ENCODE measurements around the gene PRR5. TPM values are rescaled to one million over a fixed set of nuclear protein-coding genes. Genes with fewer than 3 reads are reported as not detected.
"Not testable (repeated sequence)": the region's sequence is repeated elsewhere in the genome, so short reads cannot be mapped to it uniquely, and the experiment has no call there.

Gene PRR5
- total and polyA plus RNA-seq, 2 donors, result 5.9 to 16.2 TPM

GRCh38 chr22:44677871-44678555 is 24.0 kb upstream of the PRR5 start:
- DNase-seq (ENCODE audit: low read depth in 6 of 9, low spot score in 9 of 9), result no peak
- 81% methylated on average over 18 of the region's 18 CpGs for WGBS

DNA sequence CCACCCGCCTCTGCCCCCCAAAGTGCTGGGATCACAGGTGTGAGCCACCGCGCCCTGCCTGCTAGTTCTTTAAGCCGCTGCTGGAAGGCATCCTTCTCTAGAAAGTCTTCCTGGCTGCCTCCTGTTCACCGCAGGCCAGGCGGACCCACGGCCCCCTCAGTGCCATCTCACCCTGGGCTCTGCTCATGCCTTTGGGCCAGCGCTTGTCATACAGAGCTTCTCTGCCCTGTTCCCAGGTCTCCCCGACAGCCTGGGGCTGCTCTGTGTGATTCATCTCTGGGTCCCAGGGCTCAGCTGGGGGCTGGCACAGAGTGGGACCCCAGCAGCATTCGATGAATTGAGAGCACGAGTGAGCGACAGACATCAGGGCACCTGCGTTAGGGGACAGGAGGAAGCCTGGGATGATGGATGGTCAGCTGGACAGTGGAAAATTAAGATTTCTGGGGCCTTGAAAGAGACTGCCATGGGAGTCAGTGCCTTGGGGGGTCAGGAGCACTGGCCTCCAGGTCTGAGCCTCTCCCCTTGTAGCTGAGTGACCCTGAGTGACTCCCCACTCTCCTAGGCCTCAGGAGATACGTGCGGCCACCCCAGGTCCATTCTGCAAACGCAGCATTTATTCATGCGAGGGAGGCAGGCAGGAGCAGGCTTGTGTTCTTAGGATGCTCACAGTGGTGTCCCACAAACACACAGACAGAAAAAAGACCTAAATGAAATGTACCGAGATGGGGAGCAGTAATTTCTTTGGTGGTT is 23.3 kb upstream of the PRR5 start:
- peaks cover 11 to 43% of the 10 kb centered on the region in 2 donors for H3K4me1 ChIP-seq (ENCODE audit: control insufficient read depth in 2 of 2, insufficient read depth in 2 of 2, low read length in 2 of 2)
- H3K27me3 ChIP-seq (ENCODE audit: control insufficient read depth in 2 of 2, insufficient read depth in 1 of 2, low read length in 1 of 2), result peaks cover 0 to 11% of the 10 kb centered on the region in 2 donors
- WGBS, result 95% methylated on average over 18 of the region's 18 CpGs
- no peak for DNase-seq (ENCODE audit: low read depth in 6 of 9, low spot score in 9 of 9)
- no peak overlapping the region for H3K27ac ChIP-seq (ENCODE audit: low read depth in 1 of 2, low read length in 1 of 2)
- H3K36me3 ChIP-seq (ENCODE audit: control insufficient read depth in 2 of 2, insufficient read depth in 2 of 2, low read length in 1 of 2), result no peaks in the 10 kb centered on the region
- peaks cover 0 to 7% of the 10 kb centered on the region in 2 donors for H3K9me3 ChIP-seq (ENCODE audit: control insufficient read depth in 2 of 2, insufficient read depth in 1 of 2, low read length in 1 of 2)
- no peak overlapping the region for H3K4me3 ChIP-seq (ENCODE audit: low read length in 2 of 2)

More at GRCh38 chr22:44677871-44678555, 24.0 kb upstream of the PRR5 start:
- Histone ChIP-seq H3K36me3 (ENCODE audit: control insufficient read depth in 2 of 2, insufficient read depth in 2 of 2, low read length in 1 of 2) (no peaks in the 10 kb centered on the region), H3K9me3 (ENCODE audit: control insufficient read depth in 2 of 2, insufficient read depth in 1 of 2, low read length in 1 of 2) (peaks cover 0 to 7% of the 10 kb centered on the region in 2 donors), H3K27ac (ENCODE audit: low read depth in 1 of 2, low read length in 1 of 2) (no peak overlapping the region), H3K27me3 (ENCODE audit: control insufficient read depth in 2 of 2, insufficient read depth in 1 of 2, low read length in 1 of 2) (peaks cover 0 to 11% of the 10 kb centered on the region in 2 donors), H3K4me3 (ENCODE audit: low read length in 2 of 2) (no peak overlapping the region), H3K4me1 (ENCODE audit: control insufficient read depth in 2 of 2, insufficient read depth in 2 of 2, low read length in 2 of 2) (peaks cover 6 to 36% of the 10 kb centered on the region in 2 donors)

DNA sequence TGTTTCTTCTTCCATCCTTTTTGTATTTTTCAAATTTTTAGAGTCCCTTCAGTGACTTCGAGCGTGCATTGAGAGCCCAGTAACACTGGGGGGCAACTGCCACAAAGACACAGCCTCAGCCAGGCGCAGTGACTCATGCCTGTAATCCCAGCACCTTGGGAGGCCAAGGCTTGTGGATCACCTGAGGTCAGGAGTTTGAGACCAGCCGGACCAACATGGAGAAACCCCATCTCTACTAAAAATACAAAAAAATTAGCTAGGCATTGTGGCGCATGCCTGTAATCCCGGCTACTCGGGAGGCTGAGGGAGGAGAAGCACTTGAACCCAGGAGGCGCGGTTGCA is 22.7 kb upstream of the PRR5 start:
- peaks cover 11 to 47% of the 10 kb centered on the region in 2 donors for H3K4me1 ChIP-seq (ENCODE audit: control insufficient read depth in 2 of 2, insufficient read depth in 2 of 2, low read length in 2 of 2)
- H3K27me3 ChIP-seq (ENCODE audit: control insufficient read depth in 2 of 2, insufficient read depth in 1 of 2, low read length in 1 of 2), result peaks cover 0 to 11% of the 10 kb centered on the region in 2 donors
- WGBS, result 95% methylated on average over 9 of the region's 9 CpGs
- not testable (repeated sequence) for H3K9me3 ChIP-seq (ENCODE audit: control insufficient read depth in 2 of 2, insufficient read depth in 1 of 2, low read length in 1 of 2); H3K36me3 ChIP-seq (ENCODE audit: control insufficient read depth in 2 of 2, insufficient read depth in 2 of 2, low read length in 1 of 2); H3K27ac ChIP-seq (ENCODE audit: low read depth in 1 of 2, low read length in 1 of 2); H3K4me3 ChIP-seq (ENCODE audit: low read length in 2 of 2); DNase-seq (ENCODE audit: low read depth in 6 of 9, low spot score in 9 of 9)

DNA sequence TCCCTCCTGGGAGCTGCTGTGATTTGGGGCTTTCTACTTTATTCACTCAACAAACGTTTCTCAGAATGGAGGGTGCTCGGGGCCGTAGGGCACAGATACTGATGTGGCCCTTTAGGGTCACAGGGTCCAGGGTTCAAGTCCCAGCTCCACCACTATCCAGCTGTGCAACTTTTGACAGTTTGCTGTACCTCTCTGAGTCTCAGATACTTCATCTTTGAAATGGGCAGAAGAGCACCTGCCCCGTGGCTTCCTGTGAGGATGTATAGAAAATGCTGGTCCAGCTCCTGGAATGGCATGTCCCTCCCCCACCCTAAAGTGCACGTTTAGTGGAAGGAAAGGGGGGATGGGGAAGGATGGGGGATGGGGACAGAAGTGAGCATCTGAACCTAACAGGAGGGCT is 21.9 kb upstream of the PRR5 start:
- no peak for DNase-seq (ENCODE audit: low read depth in 6 of 9, low spot score in 9 of 9)
- H3K27me3 ChIP-seq (ENCODE audit: control insufficient read depth in 2 of 2, insufficient read depth in 1 of 2, low read length in 1 of 2), result peaks cover 0 to 11% of the 10 kb centered on the region in 2 donors
- WGBS, result 75% methylated on average over 5 of the region's 5 CpGs
- peaks cover 11 to 54% of the 10 kb centered on the region in 2 donors for H3K4me1 ChIP-seq (ENCODE audit: control insufficient read depth in 2 of 2, insufficient read depth in 2 of 2, low read length in 2 of 2)
- H3K36me3 ChIP-seq (ENCODE audit: control insufficient read depth in 2 of 2, insufficient read depth in 2 of 2, low read length in 1 of 2), result no peaks in the 10 kb centered on the region
- H3K9me3 ChIP-seq (ENCODE audit: control insufficient read depth in 2 of 2, insufficient read depth in 1 of 2, low read length in 1 of 2), result peaks cover 0 to 7% of the 10 kb centered on the region in 2 donors
- H3K4me3 ChIP-seq (ENCODE audit: low read length in 2 of 2), result no peak overlapping the region
- no peak overlapping the region for H3K27ac ChIP-seq (ENCODE audit: low read depth in 1 of 2, low read length in 1 of 2)

DNA sequence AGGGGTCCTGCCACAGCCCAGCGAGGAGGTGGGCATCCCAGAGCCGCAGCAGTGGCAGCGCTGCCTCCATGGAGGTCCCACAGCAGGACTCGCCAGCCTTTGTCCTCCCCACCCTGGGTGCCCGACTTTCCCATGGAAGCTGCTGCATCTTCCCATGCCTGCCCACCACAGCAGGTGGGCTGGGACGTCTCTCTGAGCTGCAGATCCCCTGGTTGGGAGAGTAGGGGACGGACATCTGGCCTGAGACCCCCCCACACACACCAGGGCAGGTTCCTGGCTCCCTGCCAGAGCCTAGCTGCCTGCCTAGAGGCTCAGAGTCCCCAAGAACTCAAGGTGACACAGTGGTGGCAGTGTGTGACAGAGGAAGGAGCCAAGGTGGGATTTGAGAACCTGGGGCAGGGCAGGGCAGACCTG is 21.5 kb upstream of the PRR5 start:
- Histone ChIP-seq H3K27me3 (ENCODE audit: control insufficient read depth in 2 of 2, insufficient read depth in 1 of 2, low read length in 1 of 2) (peaks cover 0 to 11% of the 10 kb centered on the region in 2 donors), H3K27ac (ENCODE audit: low read depth in 1 of 2, low read length in 1 of 2) (no peak overlapping the region), H3K4me3 (ENCODE audit: low read length in 2 of 2) (no peak overlapping the region), H3K9me3 (ENCODE audit: control insufficient read depth in 2 of 2, insufficient read depth in 1 of 2, low read length in 1 of 2) (peaks cover 0 to 7% of the 10 kb centered on the region in 2 donors), H3K36me3 (ENCODE audit: control insufficient read depth in 2 of 2, insufficient read depth in 2 of 2, low read length in 1 of 2) (no peaks in the 10 kb centered on the region), H3K4me1 (ENCODE audit: control insufficient read depth in 2 of 2, insufficient read depth in 2 of 2, low read length in 2 of 2) (peaks cover 11 to 58% of the 10 kb centered on the region in 2 donors)
- DNase-seq (ENCODE audit: low read depth in 6 of 9, low spot score in 9 of 9), result no peak
- WGBS, result 71% methylated on average over 7 of the region's 7 CpGs

DNA sequence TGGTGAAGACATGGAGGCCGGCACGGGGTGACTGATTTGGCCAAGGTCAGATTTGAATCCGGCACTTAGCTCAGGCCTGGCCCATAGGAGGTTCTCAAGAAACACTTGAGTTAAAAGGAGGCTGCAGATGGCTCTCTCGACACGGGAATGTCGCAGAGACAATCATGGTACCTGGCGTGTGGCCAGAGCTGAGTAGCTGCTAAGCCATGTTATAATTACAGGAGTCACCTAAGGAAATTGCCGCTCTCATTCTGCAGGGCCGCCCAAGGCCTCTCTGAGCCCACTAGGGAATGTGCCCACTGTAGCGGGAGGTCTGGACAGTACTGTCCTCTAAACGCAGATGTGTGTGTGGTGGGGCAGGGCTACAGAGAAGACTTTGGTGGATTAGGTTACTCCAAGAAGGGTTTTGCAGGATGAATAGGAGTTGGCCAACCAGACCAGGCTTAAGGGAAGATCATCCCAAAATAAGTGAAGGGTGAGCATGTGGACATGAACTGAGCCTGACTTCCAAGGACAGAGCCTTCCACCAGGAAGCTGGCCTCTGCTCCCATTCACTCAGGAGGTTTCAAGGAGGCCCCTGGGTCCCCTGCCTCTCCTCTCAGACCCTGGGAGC is 19.3 kb upstream of the PRR5 start:
- 93% methylated on average over 11 of the region's 11 CpGs for WGBS
- no peak for DNase-seq (ENCODE audit: low read depth in 6 of 9, low spot score in 9 of 9)
- H3K27me3 ChIP-seq (ENCODE audit: control insufficient read depth in 2 of 2, insufficient read depth in 1 of 2, low read length in 1 of 2), result no peaks in the 10 kb centered on the region
- H3K4me3 ChIP-seq (ENCODE audit: low read length in 2 of 2), result no peak overlapping the region
- H3K4me1 ChIP-seq (ENCODE audit: control insufficient read depth in 2 of 2, insufficient read depth in 2 of 2, low read length in 2 of 2), result peaks cover 11 to 56% of the 10 kb centered on the region in 2 donors
- no peaks in the 10 kb centered on the region for H3K36me3 ChIP-seq (ENCODE audit: control insufficient read depth in 2 of 2, insufficient read depth in 2 of 2, low read length in 1 of 2)
- H3K9me3 ChIP-seq (ENCODE audit: control insufficient read depth in 2 of 2, insufficient read depth in 1 of 2, low read length in 1 of 2), result peaks cover 0 to 7% of the 10 kb centered on the region in 2 donors
- H3K27ac ChIP-seq (ENCODE audit: low read depth in 1 of 2, low read length in 1 of 2), result no peak overlapping the region

DNA sequence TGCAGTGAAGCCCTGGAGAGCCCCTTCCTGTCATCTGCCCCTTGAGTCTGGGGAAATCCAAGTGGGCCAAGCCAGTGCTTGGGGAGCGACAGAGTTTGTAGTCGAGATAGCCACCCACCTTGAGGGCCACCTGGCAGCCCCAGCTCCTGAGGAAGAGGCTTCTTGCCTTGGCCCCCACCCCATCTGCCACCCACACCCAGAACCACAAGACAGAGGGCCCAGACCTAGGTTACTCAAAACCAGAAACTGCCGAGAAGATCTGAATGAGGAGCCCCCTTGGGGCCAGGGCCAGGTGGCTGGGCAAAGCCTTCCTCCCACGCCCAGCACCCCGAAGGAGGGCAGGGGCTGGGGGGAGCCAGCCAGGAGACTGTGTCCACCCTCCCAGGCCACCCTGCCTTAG is 18.8 kb upstream of the PRR5 start:
- H3K27ac ChIP-seq (ENCODE audit: low read depth in 1 of 2, low read length in 1 of 2), result peak overlapping the region in 1 of 2 donors; percentile 12
- no peaks in the 10 kb centered on the region for H3K36me3 ChIP-seq (ENCODE audit: control insufficient read depth in 2 of 2, insufficient read depth in 2 of 2, low read length in 1 of 2)
- peak in 1 of 9 donors; percentile 48 for DNase-seq (ENCODE audit: low read depth in 6 of 9, low spot score in 9 of 9)
- H3K27me3 ChIP-seq (ENCODE audit: control insufficient read depth in 2 of 2, insufficient read depth in 1 of 2, low read length in 1 of 2), result no peaks in the 10 kb centered on the region
- 8% methylated on average over 5 of the region's 5 CpGs for WGBS
- H3K4me3 ChIP-seq (ENCODE audit: low read length in 2 of 2), result no peak overlapping the region
- peaks cover 0 to 7% of the 10 kb centered on the region in 2 donors for H3K9me3 ChIP-seq (ENCODE audit: control insufficient read depth in 2 of 2, insufficient read depth in 1 of 2, low read length in 1 of 2)
- H3K4me1 ChIP-seq (ENCODE audit: control insufficient read depth in 2 of 2, insufficient read depth in 2 of 2, low read length in 2 of 2), result peaks cover 11 to 53% of the 10 kb centered on the region in 2 donors

DNA sequence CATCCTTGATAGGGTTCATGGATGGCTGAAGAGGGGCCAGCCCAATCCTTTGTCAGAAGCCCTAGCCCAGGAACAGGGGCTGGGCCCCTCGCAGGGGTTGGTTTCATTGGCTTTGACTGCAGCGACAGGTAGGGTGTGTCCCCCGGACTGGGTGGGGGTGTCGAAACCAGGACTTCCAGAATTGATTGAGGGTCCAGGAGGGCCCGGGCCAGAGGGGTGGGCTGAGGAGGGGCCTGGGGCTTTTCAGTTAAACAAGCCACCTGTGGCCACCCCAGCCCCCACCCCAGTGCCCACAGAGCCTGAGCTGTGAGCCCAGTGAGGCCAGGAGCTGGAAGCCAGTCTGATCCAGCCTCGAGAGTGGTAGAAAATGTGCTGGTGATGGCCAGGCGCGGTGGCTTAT is 18.1 kb upstream of the PRR5 start:
- Histone ChIP-seq H3K36me3 (ENCODE audit: control insufficient read depth in 2 of 2, insufficient read depth in 2 of 2, low read length in 1 of 2) (no peaks in the 10 kb centered on the region), H3K4me1 (ENCODE audit: control insufficient read depth in 2 of 2, insufficient read depth in 2 of 2, low read length in 2 of 2) (peaks cover 11 to 53% of the 10 kb centered on the region in 2 donors), H3K27ac (ENCODE audit: low read depth in 1 of 2, low read length in 1 of 2) (no peak overlapping the region), H3K9me3 (ENCODE audit: control insufficient read depth in 2 of 2, insufficient read depth in 1 of 2, low read length in 1 of 2) (peaks cover 0 to 7% of the 10 kb centered on the region in 2 donors), H3K27me3 (ENCODE audit: control insufficient read depth in 2 of 2, insufficient read depth in 1 of 2, low read length in 1 of 2) (no peaks in the 10 kb centered on the region), H3K4me3 (ENCODE audit: low read length in 2 of 2) (no peak overlapping the region)
- WGBS, result 94% methylated on average over 8 of the region's 8 CpGs
- DNase-seq (ENCODE audit: low read depth in 6 of 9, low spot score in 9 of 9), result no peak
